ENCODE results near the gene ANGPTL1.

DNA sequence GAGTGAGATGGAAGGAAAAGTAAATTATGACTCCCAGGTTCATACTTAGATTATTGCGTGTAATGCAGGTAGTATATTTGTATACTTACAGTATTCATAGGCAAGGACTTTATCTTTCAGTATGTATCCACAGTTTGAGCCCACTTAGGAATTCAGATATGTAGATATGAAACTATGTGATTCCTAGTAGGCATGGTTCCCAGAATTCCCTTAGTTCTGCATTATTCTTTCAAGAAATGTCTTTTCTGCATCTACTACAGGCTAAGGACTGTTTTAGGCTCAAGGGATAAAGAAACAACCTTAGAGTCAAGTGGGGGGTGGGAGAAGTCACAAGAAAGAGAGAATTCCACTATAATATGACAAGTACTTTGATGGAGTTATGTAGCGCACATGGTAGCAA is 13.8 kb downstream of the ANGPTL1 start:
- TF ChIP-seq CTCF (IDR thresholded peaks at IDR 0.05; ENCODE audit: low read length) (no peak), EZH2 (IDR thresholded peaks at IDR 0.05; ENCODE audit: borderline replicate concordance, low read length) (no peak)
